K562 (cell line): ENCODE data around the gene DUS1L. TPM values are rescaled to one million over a fixed set of nuclear protein-coding genes. Genes with fewer than 3 reads are reported as not detected.

Experiments
- ELF2 ChIP-seq: fragments of 250-450 bp; sonication (Bioruptor Pico); IDR thresholded peaks from 2 replicates; pipeline ENCODE4 v1.5.0; 2021; ENCODE audit warnings: mild to moderate bottlenecking
- HOMEZ ChIP-seq: fragments of 250-450 bp; sonication (Bioruptor Pico); IDR thresholded peaks from 2 replicates; pipeline ENCODE4 v1.4.0; 2020; ENCODE audit warnings: mild to moderate bottlenecking, moderate library complexity
- MBD1 ChIP-seq: fragments of 250-450 bp; sonication (Bioruptor Pico); IDR thresholded peaks from 2 replicates; pipeline ENCODE4 v1.8.0; 2022; ENCODE audit warnings: inconsistent platforms
- RBFOX2 ChIP-seq: fragments of 200-400 bp; formaldehyde crosslinking; IDR thresholded peaks from 2 replicates; pipeline ENCODE4 v1.6.1; 2017; ENCODE audit warnings: low read depth, mild to moderate bottlenecking, low read length, moderate library complexity
- SREBF1 ChIP-seq: fragments of 150-350 bp; IDR thresholded peaks from 2 replicates; pipeline ENCODE4 v1.6.1; 2014; ENCODE audit warnings: antibody characterized with exemption, low read depth, low read length, borderline replicate concordance
- ZBTB34 ChIP-seq: fragments of 250-450 bp; sonication (Bioruptor Pico); IDR thresholded peaks from 2 replicates; pipeline ENCODE4 v1.8.0; 2021; ENCODE audit warnings: mild to moderate bottlenecking, moderate library complexity
- ZBTB40 ChIP-seq, 2 experiments: fragments of 450-650 bp in 1 of 2; sonication (generic) in 1 of 2; formaldehyde crosslinking in 1 of 2; IDR thresholded peaks; 2 replicates each; pipeline versions ENCODE4 v1.7.1 to v1.9.0; 2016 to 2022; ENCODE audit warnings: inconsistent platforms in 1 of 2, mild to moderate bottlenecking in 1 of 2, missing genetic modification reagents in 1 of 2
- ZNF395 ChIP-seq: fragments of 200-800 bp; sonication (Bioruptor generic); IDR thresholded peaks from 2 replicates; pipeline ENCODE4 v1.6.1; 2017; ENCODE audit warnings: missing genetic modification characterization, missing compliant biosample characterization
- polyA plus RNA-seq, 8 experiments: library from polyadenylated mRNA; depleted of rRNA in 4 of 8; stranded (reverse) in 5 of 8; unstranded in 3 of 8; fragments of >200 nt; fragmentation: Nextera tagmentation in 2 of 8; fragmentation: Illumina TruSeq in 1 of 8; extraction: Ambion mirVana in 2 of 8; extraction: Trizol in 1 of 8; gene quantifications; 2 replicates each; pipeline versions ENCODE4 v1.2.1 to v1.2.3, GENCODE V29; 2011 to 2014; ENCODE audit warnings: inconsistent platforms in 1 of 8, missing spikeins in 1 of 8
- total RNA-seq, 7 experiments: library from RNA; depleted of rRNA in 6 of 7; stranded (reverse); fragments of >200 nt in 6 of 7; fragmentation: Illumina TruSeq in 2 of 7; extraction: Trizol in 2 of 7; gene quantifications; 2 replicates each; pipeline versions ENCODE4 v1.2.1 to v1.2.3, GENCODE V29; 2011 to 2021; ENCODE audit warnings: low replicate concordance in 1 of 7

Gene DUS1L
- total and polyA plus RNA-seq, 9 of the 15 experiments (the other 6 are each of a cell fraction or from before 2014, with no cell fraction given), result 7.8 to 210 (median 83.9) TPM

GRCh38 chr17:82065638-82066303, at the start of gene DUS1L (continued):
- peak; percentile 98 for TF ChIP-seq ZBTB40 (IDR thresholded peaks at IDR 0.05)
- TF ChIP-seq ZBTB40 (CRISPR knock-in tag; IDR thresholded peaks at IDR 0.05), result no peak
- TF ChIP-seq ZBTB34 (CRISPR knock-in tag), result no peak
- TF ChIP-seq ELF2, result no peak
- peak; percentile 83; the same call in 1 of the 2 replicates for TF ChIP-seq SREBF1
- peak; percentile 91 for TF ChIP-seq ZNF395
- TF ChIP-seq HOMEZ, result peak; percentile 64; the same call in 1 of the 2 replicates
- TF ChIP-seq MBD1, result no peak
- TF ChIP-seq RBFOX2, result peak; percentile 75
